C1 segment of cervical spinal cord (tissue), 14 donors: ENCODE results near the gene FOXE1.
A peak's percentile ranks its signal among the peaks of the same experiment; 100 is the strongest.

Source experiments
- DNase-seq, 14 donors: peaks; one replicate each; lab custom pipeline; 2025; lab: John Stamatoyannopoulos, UW

Gene FOXE1

DNA sequence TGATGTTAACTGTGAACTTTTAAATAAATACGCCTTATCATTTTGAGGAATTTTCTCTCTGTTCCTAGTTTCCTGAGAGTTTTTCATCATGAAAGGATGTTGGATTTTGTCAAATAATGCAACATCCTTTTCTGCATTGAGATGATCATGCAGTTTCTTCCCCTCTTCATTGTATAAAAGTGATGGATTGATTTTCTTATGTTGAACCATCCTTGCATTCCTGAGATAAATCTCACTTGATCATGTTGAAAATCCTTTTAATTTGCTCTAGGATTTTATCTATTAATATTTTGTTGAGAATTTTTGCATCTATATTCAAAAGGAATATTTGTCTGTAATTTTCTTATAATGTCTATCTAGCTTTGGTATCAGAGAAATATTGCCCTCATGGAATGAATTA, 13.3 kb downstream of the FOXE1 start:
- no peak for DNase-seq

DNA sequence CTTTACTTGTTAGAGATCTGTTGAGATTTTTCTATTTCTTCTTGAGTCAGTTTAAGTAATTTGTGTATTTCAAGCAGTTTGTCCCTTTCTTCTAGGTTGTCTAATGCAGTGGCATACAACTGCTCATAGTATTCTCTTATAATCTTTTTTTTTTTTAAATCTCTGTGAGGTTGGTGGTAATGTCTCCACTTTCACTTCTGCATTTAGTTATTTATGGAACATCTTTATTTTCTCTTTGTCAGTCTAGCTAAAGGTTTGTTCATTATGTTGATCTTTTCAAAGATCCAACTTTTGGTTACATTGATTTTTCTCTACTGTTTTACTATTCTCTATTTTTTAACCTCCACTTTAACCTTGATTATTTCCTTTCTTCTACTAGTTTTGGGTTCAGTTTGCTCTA, 13.8 kb downstream of the FOXE1 start:
- DNase-seq = no peak

DNA sequence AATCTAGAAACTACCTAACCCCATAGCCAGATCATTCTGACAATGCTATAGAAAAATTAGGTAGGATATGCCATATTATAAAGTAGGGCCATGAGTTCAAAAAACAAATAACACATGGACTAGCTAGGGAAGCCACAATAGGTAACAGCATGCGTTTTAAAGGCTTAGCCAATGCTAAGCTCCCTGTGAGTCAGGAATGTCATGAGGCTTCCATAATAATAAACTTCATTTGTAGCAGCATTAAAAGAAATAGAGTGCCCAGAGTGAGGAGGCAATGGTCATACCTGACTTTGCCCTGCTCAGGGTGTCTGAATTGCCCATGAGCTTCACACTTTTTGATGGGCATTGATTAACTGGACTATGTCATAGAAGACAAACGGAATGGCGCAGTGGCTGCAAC, 15.8 kb downstream of the FOXE1 start:
- no peak for DNase-seq

DNA sequence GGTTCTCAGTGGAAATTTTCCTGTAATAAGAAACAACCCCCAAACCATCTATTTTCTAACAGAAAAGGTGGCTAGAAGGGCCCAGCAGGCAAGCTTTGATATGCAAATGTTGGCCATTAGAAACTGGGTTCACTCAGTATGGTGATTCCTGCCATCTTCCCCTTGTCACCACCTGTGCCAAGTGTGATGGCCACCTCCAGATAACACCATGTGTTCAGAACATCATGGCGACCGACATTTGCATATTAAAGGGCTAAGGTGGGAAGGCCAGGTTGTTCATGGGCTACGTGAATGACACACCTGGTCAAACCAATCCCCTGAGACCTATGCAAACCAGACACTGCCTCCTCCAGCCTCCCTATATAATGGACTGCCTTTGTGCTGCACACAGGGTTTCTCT, 20.4 kb downstream of the FOXE1 start:
- no peak for DNase-seq

DNA sequence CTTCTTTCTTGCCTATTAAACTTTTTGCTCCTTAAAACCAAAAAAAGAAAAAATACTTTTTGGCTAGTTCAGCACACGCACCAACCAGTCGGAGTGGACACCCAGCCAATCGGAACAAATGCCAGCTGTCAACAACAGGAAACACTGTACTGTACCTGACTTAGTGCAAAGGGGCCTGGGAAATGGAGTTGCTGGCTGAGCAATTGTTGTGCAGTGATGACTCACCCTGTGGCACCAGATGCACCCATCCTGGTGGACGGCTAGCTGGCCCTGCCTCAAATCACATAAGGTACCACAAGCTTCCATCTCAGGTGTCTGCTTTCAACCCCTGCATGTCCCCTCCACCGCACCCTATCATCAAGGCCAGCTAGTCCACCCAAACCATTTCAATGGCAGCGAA, 20.9 kb downstream of the FOXE1 start:
- DNase-seq = no peak

DNA sequence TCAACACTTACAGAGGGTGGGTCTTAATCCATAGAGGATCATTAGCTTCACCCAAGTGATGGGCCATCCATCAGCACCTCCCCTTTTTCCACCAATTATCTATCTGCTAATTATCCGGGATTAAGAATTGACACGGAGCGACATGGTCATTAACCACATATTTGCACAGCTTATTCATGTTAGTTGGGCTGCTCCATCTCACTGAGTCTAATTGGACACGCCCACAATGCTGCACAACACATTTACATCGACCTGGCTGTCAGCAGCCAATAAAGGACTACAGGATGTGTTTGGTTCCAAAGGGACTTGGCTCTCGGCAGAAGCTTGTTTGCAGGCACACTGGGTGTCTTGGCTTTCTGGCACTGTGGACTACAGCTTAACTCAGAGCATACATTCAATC, 21.6 kb downstream of the FOXE1 start:
- no peak for DNase-seq

DNA sequence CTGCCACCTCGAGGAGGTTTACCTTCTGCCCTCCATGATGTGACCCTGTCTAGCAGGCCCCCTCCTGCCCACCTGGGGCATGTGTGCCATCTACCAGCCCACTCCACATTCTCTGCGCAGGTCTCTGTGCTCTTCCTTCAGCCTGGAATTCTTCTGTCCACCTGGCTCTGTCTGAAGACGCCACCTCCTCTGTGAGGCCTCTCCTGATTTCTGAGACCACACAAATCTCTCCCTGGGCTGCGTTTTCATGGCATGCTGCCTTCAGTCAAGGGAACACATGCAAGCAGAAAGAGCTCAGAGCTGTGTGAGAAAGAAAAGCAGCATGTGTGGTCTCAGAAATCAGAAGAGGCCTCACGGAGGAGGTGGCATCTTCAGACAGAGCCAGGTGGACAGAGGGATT, 22.1 kb downstream of the FOXE1 start:
- no peak for DNase-seq

DNA sequence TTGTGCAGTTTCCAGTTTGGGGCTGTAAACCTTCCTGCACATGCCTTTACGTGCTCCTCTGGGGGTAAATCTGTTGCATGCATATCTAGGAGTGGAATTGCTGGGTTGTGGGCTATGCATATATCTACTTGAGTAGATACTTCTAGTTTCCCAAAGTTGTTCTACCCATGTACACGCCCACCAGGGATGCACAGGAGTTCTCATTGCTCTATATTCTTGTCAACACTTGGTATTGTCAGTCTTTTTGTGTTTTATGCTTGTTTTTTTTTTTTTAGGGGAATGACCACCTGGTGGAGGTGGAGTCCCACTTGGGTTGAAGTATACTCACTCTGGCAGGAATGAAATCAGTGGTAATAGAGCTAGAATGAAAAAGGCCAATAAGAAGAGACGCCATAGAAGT, 23.0 kb downstream of the FOXE1 start:
- no peak for DNase-seq

DNA sequence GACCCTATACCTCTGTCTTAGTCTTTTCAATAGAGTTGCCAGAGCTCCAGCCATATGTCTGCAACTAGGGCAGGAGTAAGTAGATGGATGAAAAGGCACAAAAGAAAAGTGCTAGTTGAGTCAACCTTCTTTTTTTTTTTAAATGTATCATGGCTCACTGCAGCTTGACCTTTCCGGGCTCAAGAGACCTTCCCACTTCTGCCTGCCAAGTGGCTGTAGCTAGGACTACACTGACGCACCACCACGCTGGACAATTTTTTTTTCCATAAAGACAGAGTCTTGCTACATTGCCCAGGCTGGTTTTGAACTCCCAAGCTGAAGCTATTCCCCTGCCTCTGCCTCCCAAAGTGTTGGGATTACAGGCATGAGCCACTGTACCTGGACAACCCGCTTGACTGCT, 27.3 kb downstream of the FOXE1 start:
- peak in 1 of 14 donors; percentile 19 for DNase-seq

DNA sequence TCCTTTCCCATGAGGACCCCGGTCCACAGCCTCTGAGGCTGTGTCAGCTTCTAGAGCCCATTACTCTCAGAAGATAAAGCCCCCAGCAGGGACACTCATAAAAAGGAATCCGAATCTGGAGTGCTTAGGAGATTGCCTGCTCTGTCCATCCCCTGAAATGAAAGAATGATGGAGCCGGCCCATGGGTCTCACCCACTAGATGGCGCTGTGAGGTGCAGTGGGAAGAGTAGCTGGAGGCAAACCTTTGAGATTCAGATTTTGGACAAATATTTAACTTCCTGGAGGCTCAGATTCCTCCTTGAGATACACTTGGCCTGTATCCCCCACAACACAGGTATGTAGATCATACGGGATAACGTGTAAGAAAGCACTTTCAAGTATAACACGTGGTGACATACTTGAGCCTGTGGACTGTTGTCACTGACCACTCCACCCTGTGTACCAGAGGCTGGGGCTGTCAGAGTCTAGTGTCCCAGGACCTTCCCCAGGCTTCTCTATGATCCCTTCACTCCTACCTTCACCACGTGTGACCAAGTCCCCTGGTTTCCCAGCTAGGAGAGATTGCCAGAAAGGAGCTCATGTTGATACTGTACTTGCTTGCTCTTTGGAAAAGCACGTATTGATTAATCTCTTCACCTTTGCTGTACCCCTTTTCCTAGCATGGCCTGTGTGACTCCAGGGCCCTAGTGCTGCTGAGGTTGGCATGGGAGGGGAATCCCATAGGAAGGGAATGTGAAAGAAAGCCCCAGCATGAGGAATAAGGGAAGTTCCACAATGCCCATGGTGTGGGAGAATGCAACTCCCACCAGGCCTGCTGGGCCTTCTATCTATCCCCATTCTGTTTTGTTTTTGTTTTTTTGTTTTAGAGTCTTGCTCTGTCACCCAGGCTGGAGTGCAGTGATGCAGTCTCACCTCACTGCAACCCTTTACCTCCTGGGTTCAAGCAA, 37.2 kb downstream of the FOXE1 start:
- no peak for DNase-seq

DNA sequence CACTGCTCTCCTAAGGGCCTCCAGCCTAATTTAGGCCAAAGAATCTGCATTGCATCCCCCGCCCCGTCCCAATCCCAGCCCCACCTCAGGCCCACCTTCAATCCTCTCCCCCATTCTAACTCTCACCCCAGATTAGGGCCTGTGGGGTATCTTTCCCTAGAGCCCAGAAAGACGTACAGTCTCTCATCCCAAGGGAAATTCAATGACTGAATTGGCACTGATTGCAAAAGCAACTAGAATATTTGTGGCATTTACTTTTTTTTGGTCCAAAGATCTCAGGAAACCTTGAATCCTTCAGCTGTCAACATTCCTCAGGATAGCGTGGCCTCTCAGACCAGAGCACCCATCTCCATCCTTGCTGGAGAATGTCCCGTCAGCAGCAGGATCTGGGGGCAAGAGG, 38.7 kb downstream of the FOXE1 start:
- no peak for DNase-seq

DNA sequence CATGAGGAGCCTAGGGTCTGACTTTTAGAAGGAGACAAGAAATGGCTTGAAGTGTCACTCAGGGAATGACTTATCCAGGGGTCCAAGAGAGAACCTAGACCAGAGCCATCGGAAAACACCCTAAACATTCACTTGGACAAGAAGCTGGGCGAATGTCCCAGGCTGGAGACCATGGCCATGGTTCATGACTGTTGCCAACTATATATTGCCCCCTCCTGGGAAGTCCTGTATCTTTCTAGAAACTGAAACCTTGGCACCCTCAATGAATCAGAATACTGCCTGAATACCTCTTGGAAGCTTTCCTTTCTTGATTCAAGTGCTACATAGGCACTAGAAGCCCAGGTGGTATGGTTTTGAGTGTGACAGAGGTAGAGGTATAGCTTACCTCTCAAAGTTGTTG, 39.4 kb downstream of the FOXE1 start:
- DNase-seq = no peak

DNA sequence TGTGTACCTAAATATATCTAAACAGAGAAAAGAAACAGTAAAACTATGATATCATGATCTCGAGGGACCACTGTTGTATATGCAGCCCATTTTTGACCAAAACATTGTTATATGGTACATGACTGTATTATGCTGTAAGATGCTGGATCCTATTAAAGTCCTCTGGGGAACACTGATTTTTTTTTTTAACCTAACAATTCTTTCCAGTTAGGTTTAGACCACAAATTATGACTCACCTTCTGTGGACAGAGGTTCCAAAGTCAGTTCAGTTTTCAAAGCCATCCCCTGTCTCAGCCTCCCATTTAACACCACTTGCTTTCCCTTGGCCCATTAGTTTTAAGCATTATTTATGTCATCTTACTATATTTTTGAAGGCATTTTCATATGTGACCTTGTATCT, 42.2 kb downstream of the FOXE1 start:
- DNase-seq = no peak

DNA sequence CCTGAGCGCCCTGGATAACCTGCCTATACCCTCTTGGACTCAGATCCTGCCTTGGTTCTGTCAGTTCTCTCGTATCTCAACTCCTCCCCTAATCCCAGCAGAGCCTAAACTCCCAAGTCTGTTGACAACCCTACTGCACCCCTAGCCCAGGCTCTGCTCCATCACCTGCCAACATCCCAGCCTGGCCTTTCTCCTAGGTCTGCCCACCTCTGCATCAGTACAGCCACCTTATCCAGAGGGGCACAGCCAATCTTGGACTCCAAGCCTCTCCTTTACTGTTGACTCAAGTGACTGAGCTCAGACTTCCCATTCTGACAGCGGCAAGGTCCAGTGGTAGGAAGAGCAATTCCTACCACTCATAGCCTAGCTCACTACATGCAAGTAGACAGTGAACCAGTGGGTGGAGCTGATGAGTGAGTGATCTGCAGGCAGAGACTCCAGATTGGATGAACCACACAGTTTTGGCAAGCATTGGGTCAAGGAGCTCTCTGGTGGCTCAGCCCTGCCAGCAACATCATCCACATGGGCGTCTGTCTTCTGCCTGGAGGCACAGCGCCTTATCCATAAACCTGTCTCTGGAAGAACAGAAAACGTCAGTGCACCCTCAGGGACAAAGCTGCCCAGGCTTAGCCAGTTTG, 42.8 kb downstream of the FOXE1 start:
- no peak for DNase-seq

DNA sequence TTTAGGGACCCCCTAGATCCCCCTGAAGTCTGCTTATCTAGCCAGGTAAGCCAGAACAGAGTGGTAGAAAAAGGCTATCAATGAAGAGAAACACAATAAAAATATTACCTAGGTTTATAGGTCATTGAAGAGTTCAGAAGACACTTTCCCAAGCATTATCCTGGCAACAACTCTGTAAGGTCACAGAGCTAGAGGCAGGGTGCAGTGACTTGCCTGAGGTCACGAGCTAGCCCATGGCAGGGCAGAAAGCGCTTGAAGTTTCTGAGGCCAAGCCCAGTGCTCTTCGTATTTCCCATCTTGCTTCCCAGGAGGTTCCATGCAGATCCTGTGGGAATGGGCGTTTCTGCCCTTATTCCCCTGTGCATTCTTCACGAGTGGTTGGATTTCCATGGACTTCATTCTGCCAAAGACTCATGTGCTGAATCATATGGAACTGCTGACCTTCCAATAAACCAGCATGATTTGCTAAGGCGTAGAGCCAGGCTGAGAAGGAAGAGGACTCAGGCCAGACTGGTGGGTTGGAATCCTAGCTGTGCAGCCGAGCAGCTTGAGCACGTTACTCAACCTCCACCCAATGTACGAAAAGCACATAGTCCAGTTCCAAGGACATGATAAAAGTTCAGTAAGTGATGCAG, 47.2 kb downstream of the FOXE1 start:
- DNase-seq = no peak

DNA sequence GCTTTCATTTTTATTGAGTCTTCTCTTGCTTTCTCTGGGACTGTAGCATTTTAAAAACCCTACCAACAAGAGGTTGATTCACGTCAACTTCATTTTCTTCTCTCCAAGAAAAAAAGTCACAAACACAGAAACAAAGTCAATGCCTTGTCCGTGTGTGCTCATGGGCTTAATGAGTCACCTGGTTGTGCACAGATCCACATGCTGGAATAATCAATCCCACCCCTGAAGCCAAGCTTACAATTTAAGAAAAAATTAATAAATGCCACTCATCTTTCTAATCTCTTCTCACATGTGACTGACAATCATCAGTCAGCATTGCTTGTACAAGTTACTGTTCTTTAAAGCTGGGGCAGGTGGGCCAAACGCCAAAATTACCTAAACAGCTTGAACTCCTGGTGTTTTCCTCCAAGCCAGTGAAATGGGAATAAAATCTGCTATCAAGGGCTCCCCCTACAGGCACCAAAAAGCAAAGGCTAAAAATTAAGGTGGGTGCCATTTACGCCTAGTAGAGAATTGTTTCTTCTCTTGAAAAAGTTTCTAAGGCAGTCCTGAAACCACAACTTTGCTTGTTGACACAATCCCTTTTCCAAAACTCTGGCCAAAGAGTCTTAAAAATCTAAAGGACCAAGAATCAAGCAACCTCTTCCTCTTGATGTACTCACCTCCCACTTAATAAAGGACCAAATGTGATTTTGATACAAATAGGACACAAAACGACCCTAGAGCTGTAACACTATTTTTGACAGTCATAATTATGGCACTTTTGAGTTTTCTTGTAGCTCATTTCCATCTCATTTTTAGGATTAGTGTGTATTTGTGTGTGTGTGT, 47.9 kb downstream of the FOXE1 start:
- DNase-seq = peak in 1 of 14 donors; percentile 40

DNA sequence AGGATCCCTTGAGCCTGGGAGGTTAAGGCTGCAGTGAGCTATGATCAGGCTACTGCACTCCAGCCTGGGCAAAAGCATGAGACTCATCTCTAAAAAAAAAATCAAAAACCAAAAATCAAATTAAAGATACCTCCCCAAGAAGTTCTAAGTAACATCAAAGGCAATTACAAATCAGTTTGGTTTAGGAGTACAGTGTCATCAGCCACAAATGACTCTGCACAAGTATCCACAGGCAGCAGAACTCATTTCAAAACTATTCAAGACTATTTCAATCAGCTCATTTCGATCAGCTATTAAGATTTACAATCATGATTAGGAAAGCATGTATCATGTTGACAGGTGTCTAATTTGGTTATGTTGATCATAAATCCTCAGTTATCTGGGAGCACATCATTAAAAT, 50.2 kb downstream of the FOXE1 start:
- no peak for DNase-seq

DNA sequence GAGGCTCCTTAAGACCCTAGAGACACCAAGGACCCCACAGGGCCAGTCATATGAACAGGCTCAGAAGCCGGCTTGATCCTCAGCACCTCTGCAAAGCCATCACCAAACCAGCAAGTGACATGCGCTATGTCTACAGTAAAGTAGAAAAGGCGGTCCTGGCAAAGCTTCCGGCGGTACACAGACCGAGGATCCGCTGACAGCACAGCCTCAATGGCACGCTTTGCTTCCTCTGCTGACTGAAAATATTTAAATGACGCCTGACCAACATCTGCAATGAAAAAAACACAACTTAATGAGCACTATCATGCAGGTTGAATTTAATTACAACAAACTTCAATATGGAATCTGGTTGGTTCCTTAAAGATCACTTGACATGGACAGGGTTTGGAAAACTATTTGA, 51.7 kb downstream of the FOXE1 start:
- DNase-seq = no peak

DNA sequence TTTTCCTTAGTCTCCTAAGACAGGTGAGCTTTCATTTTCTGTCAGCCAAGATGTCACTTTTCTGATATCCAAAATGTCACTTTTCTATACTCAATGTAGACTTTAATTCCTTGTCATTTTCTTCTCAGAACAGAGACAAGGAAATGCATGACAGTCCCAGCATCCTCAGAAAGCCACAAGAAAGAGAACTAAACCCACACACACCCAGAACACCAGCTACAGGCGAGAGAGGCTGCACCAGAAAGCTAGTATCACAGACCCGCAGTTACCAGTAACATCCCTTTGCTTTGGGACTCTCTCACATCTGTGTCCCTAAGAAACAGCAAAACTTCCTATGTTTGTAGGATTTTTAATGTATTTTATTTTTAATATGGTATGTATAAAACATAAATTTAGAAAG, 52.2 kb downstream of the FOXE1 start:
- no peak for DNase-seq
